NB4 (cell line): ENCODE results near the gene SH3GL2.

Experiments
- DNase-seq: peaks from one replicate; pipeline ENCODE4 v3.0.0; 2010; ENCODE audit warnings: low read depth
- H3K4me3 ChIP-seq: one replicate; pipeline ENCODE4 v1.5.1; 2011; ENCODE audit warnings: mild to moderate bottlenecking, low read depth, low read length, moderate library complexity
- CTCF ChIP-seq: IDR thresholded peaks from one replicate; pipeline ENCODE4 v1.5.1; 2012; ENCODE audit warnings: low read depth, low read length
- MYC ChIP-seq: IDR thresholded peaks from 2 replicates; pipeline ENCODE4 v1.6.1; 2011; ENCODE audit warnings: low read depth, low read length
- POLR2A ChIP-seq: IDR thresholded peaks from 2 replicates; pipeline ENCODE4 v1.6.1; 2011; ENCODE audit warnings: mild to moderate bottlenecking; ENCODE audit not compliant: insufficient read length; ENCODE audit errors: extremely low read depth
- TF ChIP-seq, protein P1 (sequence below): IDR thresholded peaks from 2 replicates; pipeline ENCODE4 v1.6.1; 2011; ENCODE audit warnings: low read depth, low read length

SH3GL2 gene

GRCh38 chr9:17551023-17551422 is 27.8 kb upstream of the SH3GL2 start:
- TF ChIP-seq CTCF (no peak), POLR2A (no peak), MYC (no peak)
- TF ChIP-seq, protein P1, sequence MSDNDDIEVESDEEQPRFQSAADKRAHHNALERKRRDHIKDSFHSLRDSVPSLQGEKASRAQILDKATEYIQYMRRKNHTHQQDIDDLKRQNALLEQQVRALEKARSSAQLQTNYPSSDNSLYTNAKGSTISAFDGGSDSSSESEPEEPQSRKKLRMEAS = no peak
- DNase-seq = no peak
- H3K4me3 ChIP-seq = no peak overlapping the region

- DNase-seq = no peak
- TF ChIP-seq MYC (no peak), CTCF (no peak), POLR2A (no peak)
- TF ChIP-seq, protein P1 = no peak
- H3K4me3 ChIP-seq = no peak overlapping the region
These were observed 23.4 kb upstream of the SH3GL2 start for GRCh38 chr9:17555362-17556054.

GRCh38 chr9:17556255-17556654 is 22.6 kb upstream of the SH3GL2 start:
- no peak for TF ChIP-seq CTCF
- TF ChIP-seq, protein P1 = no peak
- TF ChIP-seq POLR2A = no peak
- TF ChIP-seq MYC = no peak
- H3K4me3 ChIP-seq = no peak overlapping the region
- DNase-seq = no peak

DNA sequence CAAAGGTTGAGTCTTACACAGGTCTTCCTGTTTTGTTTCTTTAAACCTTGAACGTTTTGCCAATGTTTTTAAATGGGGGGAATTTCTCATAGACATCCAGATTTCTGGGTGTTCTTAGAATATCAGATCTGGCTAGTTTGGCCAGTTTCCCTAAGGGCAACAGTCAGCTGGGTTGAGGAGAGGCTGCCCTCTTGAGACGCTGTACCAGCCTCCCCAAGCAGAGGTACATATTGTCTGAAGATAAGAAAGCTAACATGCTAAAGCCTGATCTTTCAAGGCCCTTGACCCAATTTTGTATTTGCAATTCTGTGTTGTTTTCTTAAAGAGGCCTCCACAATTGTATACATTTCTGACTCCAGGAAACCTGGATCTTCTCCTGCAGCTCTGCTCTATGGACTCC is 21.9 kb upstream of the SH3GL2 start:
- no peak overlapping the region for H3K4me3 ChIP-seq
- TF ChIP-seq, protein P1 = no peak
- TF ChIP-seq CTCF (no peak), POLR2A (no peak), MYC (no peak)
- no peak for DNase-seq

- TF ChIP-seq, protein P1 = no peak
- TF ChIP-seq POLR2A (no peak), MYC (no peak), CTCF (no peak)
- DNase-seq = no peak
- H3K4me3 ChIP-seq = no peak overlapping the region
These were observed 7.0 kb upstream of the SH3GL2 start for GRCh38 chr9:17571825-17572224.
